ENCODE measurements around the gene CAMKMT.

GRCh38 chr2:44817673-44818335, 456.1 kb downstream of the CAMKMT start:
- TF ChIP-seq CTCF (IDR thresholded peaks at IDR 0.05) (no peak), EZH2 (IDR thresholded peaks at IDR 0.05; ENCODE audit: borderline replicate concordance, insufficient read depth, low read depth, low read length, poor library complexity, severe bottlenecking) (no peak)

Data from B cell (primary cell).